Activated CD8-positive, alpha-beta memory T cell treated with anti-CD3 and anti-CD28 coated beads for 24 hours (primary cell): ENCODE results near the gene NTM.
"Not testable (repeated sequence)": the region's sequence is repeated elsewhere in the genome, so short reads cannot be mapped to it uniquely, and the experiment has no call there.

Experiments
- DNase-seq: peaks from one replicate; pipeline ENCODE4 v3.0.0-alpha.2; 2020

Gene NTM

DNA sequence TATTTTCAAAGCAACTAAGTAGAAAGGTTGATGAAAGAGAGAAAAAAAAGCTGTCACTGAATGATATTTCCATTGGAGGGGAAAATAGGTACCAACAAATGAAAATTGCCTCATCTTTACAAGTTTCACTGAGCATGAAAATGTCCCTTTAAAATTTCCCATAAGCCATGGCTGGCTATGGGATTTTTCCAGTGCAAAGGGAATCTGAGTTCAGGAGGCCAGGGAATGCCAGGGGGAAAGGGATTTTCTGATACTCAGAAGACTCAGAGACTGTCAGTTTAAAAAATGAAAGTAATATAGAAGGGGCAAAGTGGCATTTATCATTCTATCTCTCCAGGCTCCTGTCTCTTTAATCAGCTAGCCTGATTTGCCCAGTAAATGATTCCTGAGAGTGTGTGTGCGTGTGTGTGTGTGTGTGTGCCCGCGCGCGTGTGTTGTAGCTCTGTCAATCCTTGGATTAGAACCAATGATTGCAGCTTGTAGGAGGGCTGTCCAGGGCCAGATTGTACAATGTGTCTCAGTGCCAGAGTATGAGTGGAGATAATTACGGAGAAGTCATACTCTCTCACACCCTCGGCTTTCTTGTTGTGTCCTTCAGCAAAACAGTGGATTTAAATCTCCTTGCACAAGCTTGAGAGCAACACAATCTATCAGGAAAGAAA is at the start of gene NTM:
TSS of gene NTM (plus strand) at position 526 of the 662 bp plus-strand sequence.
- no peak for DNase-seq

GRCh38 chr11:131324921-131325570 is 45.4 kb upstream of the NTM start:
- no peak for DNase-seq

GRCh38 chr11:131326829-131327228 is 43.6 kb upstream of the NTM start:
- DNase-seq, result no peak

DNA sequence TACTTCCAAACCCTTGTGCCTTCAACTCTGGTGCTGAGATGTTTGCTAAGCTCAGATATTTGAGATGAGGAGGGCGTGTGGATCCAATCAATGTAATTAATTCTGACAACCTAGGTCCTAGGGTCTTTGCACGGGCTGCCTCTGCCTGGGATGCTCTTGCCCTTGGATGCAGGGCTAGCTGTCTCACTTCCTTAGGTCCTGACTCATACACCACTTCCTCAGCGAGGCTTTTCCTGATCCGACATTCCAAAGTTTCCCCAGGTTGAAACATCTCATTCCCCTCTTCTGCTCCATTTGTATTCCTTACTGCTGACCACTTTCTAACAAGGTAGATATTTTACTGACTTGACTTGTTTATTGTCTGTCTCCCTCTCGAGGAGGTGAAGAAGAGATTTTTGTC is 43.0 kb upstream of the NTM start:
- no peak for DNase-seq

GRCh38 chr11:131328843-131329242 is 41.6 kb upstream of the NTM start:
- no peak for DNase-seq

- no peak for DNase-seq
Observed at GRCh38 chr11:131331010-131331409, 39.4 kb upstream of the NTM start.

GRCh38 chr11:131331546-131331945 is 38.9 kb upstream of the NTM start:
- no peak for DNase-seq

DNA sequence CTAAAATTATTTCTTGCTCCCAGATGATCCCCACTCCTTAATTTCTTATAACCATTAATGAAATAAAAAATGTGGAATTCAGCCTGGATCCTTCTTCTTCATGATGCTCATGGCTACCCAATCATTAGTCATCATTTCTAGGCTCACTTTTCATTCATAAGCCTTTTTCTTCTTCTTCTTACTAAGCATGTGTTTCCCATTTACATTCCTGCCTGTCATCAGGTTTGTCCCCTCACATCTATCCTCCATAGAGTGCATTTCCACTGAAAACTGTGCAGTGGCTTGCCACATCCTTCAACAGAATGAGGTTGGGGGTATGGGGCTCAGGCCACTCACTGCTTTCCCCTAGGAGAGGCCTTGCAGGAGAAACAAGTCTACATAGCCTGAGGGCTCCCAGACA is 35.8 kb upstream of the NTM start:
- DNase-seq, result no peak

DNA sequence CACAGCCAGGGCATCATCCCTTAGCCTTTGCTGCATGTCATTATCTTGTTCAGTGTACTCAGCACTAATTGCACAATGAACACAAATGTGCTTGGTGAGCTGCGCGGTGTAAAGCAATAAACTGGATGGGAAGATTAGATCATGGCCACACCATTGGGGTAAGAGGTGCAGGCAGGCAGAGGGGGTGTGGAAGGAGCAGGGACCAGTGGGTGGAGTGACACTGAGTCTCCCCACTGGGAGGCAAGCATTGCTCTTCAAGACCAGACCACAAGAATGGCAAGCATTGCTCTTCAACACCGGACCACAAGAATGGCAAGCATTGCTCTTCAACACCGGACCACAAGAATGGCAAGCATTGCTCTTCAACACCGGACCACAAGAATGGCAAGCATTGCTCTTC is 28.5 kb upstream of the NTM start:
- DNase-seq, result not testable (repeated sequence)

DNA sequence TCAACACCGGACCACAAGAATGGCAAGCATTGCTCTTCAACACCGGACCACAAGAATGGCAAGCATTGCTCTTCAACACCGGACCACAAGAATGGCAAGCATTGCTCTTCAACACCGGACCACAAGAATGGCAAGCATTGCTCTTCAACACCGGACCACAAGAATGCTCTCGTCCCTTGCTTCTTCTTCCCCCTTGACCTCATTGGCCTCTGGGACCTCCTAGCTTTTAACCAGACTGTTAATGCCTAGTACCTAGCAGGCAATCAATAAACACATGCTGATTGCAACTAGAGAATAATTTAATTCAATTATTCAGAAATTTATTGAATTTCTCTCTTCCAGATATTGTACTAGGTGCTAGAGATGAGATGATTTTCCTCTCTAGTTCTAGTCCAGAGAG is 28.0 kb upstream of the NTM start:
- not testable (repeated sequence) for DNase-seq

DNA sequence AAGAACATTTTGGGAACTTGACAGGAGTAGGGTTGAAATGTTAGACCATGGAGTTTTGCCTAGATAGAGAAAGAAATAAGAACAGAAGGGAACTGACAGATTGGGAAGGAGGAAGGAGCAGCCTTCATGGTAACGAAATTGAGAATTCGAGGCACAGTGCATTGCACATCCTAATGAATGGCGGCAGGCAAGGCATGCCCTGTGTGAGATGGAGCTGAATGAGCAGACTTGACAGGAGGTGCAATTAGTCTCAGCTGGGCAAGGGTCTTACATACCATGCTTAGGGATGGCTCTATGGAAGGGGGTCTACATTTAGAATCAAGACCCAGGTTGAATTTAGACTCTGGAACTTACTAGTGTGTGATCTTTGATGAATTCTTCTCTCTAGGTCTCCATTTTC is 25.0 kb upstream of the NTM start:
- no peak for DNase-seq

DNA sequence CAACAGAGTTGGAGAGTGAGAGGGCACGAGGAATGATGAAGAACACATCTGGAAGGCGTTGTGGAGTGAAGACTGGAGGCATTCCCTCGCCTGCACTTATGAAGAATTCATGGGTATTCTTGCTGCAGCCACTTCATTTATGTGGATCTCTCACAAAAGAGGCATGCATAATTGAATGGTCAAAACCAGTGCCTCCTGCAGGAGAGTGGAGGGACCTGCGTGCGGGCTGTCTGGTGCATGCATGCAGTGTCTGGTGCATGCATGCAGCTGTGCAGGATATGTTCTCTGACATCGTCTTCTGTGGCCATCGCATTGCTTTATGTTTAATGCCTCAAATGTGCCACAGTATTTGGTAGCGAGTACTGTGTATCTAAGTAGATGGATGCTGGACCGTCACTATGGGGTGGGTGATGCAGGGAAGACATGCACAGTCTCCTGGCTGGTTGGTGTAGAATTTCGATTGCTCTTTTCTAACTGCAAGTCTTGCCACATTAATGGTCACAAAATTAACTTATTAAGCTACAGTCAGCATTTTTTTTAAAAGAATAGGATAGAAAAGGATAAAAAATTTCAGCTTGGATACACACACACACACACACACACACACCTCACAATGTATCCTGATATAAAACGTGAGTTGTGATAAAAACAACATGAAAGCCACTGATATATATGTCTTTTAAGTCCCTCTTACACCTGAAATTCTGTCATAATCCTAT is 20.9 kb upstream of the NTM start:
- DNase-seq, result no peak

DNA sequence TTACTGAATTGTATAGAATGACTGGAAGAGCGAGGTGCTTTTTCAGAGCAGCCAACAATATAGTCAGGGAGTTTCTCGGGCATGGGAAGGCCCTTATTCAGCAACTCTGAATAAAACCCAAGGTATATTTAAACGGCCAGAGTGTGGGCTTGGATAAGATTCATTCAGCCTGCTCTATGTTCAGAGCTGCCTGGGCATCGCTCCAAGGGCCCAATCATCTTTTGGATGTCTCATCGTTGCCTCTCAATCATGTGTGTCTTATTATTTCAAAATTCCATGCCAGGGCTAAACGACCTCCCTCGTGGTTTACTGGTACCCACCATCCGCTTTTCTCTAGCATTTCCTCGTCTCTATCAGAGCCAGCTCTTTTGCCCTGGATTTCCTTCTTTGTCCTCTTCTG is 19.5 kb upstream of the NTM start:
- DNase-seq, result no peak

DNA sequence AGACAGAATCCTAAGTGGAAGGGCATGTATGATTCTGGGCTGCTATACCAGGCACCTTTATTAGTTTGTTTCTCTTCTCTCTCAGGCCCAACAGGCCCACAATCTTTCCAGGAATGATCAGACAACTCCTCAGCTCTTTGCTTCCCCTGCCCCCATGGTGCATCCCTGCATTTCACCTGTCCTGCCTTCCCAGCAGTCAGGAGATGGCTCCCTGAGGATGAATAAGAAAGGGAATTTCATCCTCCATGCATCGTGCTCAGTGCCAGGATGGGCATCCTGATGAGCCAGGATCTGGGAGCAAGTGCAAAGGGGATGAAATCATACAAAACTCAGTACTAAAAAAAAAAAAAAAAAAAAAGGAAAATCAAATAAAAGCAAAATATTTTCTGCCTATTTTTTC is 18.6 kb upstream of the NTM start:
- no peak for DNase-seq

- no peak for DNase-seq
Observed at GRCh38 chr11:131353766-131354165, 16.6 kb upstream of the NTM start.

- no peak for DNase-seq
Observed at GRCh38 chr11:131354251-131354701, 16.1 kb upstream of the NTM start.

- no peak for DNase-seq
Observed at GRCh38 chr11:131356206-131356605, 14.2 kb upstream of the NTM start.

- no peak for DNase-seq
Observed at GRCh38 chr11:131365329-131365930, 5.0 kb upstream of the NTM start.

DNA sequence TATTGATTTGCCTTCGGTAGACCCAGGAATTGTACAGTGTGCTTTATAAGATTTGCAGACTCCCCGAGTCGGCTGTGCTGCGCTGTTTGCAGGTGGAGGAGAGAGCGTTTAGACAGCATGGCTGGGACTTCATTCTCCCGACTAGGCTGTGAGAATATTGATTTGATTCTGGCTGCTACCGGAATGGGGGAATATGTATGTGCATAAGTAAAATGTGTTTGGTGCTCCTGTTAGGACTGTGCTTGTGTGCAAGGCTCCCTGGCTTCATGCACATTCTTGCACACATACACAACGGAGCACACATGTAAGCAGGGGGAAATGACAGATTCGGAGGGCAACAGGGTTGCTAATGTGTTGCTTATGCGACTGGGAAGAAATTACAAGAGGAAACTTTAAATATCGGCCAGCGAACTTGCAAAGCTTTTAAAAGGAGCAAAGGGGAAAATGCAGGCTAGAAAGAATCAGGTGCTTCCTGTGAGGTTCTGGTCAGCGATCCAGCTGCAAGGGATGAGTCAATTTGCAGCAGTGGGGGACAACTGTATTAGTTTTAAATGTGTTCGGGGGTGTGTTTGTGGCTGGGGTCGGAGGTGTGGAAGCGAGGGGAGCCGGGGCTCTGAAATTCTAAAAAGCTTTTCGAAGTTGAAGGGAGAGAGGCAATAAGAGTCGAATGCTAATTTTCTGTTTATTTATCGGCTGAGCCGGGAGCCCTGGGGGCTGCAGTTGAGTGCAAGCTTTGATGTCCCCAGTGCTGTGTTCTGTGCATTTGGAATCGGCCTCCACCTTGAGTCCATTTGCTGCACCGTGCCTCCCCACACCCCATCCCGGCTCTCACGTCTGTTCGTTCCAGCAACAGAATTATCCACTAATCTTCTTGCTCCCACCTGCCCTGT is 731 bp downstream of the NTM start:
- no peak for DNase-seq

- DNase-seq, result no peak
Observed at GRCh38 chr11:131371791-131372104, 1.3 kb downstream of the NTM start.

DNA sequence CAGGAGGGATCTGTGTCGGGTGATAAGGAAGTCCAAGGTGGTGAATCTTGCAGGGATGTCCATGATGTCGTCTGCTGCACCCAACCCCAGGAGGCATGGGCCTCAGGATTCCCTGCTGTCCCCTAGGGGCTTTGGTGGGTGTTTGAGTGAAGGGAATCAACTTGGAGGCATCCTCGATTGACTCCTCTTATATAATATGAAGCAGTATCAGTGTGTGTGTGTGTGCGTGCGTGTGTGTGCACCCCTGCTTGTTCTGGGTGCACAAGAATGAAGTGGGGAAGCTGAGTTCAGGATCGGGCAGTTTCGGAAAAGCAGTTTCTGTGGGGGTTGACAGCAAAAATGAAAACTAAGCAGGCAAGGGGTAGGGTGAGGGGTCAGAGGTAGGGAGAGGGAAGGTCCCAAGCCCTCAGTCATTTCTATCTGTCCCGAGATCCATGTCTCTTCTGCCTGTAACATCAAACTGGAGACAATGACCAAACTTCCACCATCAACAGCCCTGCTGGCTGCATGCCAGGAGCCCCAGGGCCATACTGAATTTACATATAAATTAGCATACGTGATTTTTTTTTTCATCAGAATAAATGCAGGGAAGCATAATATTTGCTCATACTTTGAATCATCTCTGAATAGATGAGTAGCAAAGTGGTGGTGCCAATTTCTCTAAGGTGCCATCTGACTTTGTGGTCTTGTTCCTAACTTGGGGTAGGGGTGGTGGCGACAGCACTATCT is 2.0 kb downstream of the NTM start:
- DNase-seq, result no peak

GRCh38 chr11:131373095-131373725 is 2.8 kb downstream of the NTM start:
- DNase-seq, result no peak
